GM04504 (cell line): ENCODE data around the gene LTBP3.

Experiments
- DNase-seq: peaks from one replicate; pipeline ENCODE4 v3.0.0-alpha.2; 2012; ENCODE audit warnings: low read depth

LTBP3 gene

GRCh38 chr11:65496304-65497140, 61.6 kb downstream of the LTBP3 start:
- no peak for DNase-seq

- peak; percentile 98 for DNase-seq
Observed at GRCh38 chr11:65493367-65494176, 64.6 kb downstream of the LTBP3 start.

GRCh38 chr11:65492637-65493366, 65.4 kb downstream of the LTBP3 start:
- no peak for DNase-seq

GRCh38 chr11:65492387-65492636, 65.8 kb downstream of the LTBP3 start:
- no peak for DNase-seq

GRCh38 chr11:65491614-65492386, 66.4 kb downstream of the LTBP3 start:
- DNase-seq = peak; percentile 94

GRCh38 chr11:65491163-65491465, 67.0 kb downstream of the LTBP3 start:
- DNase-seq = no peak

- no peak for DNase-seq
Observed at GRCh38 chr11:65489706-65490320, 68.3 kb downstream of the LTBP3 start.

- DNase-seq = peak; percentile 93
Observed at GRCh38 chr11:65489035-65489705, 69.0 kb downstream of the LTBP3 start.
